B cell (primary cell): Measurements from ENCODE around the gene MAP4K1.

Experiments
- CTCF ChIP-seq: fragments of 200-600 bp; IDR thresholded peaks from one replicate; pipeline ENCODE4 v1.8.0; 2022; ENCODE audit warnings: antibody characterized with exemption, mild to moderate bottlenecking
- EZH2 ChIP-seq: IDR thresholded peaks from 2 replicates; pipeline ENCODE4 v1.6.1; 2012; ENCODE audit warnings: borderline replicate concordance, low read depth, mild to moderate bottlenecking, moderate library complexity, low read length; ENCODE audit not compliant: insufficient read depth, poor library complexity, severe bottlenecking

GRCh38 chr19:38640368-38640767 is 22.6 kb upstream of the MAP4K1 start:
- no peak for TF ChIP-seq CTCF
- TF ChIP-seq EZH2: no peak
